Measurements from ENCODE around the gene ZNF808.
A peak's percentile ranks its signal among the peaks of the same experiment; 100 is the strongest.
"Not testable (repeated sequence)": the region's sequence is repeated elsewhere in the genome, so short reads cannot be mapped to it uniquely, and the experiment has no call there.

The ZNF808 gene

DNA sequence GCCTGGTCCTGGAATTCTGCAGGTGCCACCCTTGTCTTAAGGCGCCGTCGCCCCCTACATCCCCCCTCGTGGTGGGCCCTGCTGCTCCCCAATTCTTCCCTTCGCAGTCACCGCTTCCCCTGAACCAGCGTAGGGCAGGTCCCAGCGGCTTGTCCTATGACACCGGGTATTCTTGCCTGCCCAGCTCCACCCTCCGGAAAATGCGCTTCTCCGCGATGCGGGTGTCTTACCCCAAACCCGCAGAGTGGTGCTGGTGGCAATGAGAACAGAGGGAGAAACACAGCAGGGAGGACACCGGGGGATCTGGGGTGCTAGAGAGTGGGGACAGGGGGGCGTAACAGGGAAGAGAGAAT, 9.0 kb downstream of the ZNF808 start:
- DNase-seq = no peak

GRCh38 chr19:52538815-52539214, 11.3 kb downstream of the ZNF808 start:
- not testable (repeated sequence) for DNase-seq

DNA sequence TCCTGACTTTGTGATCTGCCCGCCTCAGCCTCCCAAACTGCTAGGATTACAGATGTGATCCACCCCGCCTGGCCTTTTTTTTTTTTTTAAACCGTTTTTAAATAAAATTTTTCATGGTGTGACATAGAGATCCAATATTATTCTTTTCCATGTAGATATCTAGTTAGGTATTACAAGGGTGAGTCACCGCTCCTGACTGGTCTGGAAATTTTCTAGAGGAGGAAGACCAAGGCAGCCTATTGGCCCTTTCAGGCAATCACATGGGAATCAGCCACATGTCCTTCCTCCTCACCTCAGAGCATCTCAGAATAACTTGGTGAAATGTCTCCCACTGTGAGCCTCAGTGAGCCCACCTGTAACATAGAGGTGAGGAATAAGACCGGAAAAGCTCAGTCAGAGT, 13.7 kb downstream of the ZNF808 start:
- not testable (repeated sequence) for DNase-seq

DNA sequence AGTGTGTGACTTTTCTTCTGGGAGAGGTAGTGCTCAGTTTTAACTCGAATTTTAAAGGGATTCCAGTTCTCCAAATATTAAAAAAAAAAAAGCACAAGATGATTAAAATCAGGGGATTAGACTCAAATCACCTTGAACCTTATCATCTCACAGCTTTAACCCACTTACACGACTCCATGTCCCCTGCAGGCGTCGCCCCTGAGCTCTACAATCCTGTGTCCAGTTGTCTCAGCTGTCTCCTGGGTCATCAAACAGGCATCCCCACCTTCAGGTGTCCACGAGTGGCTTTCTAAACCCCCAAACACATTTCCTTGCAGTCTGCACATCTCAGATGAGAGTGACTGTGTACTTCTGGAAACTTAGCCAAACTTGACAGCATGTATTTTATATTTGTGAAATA, 14.1 kb downstream of the ZNF808 start:
- no peak for DNase-seq

DNA sequence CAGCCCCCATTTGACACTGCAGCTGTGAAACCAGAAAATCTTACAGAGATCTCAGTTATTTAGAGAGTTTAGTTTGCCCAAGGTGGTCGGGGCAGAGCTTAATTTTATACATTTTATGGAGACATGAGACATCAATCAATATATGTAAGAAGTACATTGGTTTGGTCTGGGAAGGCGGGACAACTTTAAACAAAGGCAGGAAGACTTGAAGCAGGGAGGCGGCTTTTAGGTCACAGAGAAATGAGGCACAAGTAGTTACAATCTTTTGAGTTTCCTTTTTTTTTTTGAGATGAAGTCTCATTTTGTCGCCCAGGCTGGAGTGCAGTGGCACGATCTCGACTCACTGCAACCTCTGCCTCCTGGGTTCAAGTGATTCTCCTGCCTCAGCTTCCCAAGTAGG, 15.1 kb downstream of the ZNF808 start:
- DNase-seq = not testable (repeated sequence)

DNA sequence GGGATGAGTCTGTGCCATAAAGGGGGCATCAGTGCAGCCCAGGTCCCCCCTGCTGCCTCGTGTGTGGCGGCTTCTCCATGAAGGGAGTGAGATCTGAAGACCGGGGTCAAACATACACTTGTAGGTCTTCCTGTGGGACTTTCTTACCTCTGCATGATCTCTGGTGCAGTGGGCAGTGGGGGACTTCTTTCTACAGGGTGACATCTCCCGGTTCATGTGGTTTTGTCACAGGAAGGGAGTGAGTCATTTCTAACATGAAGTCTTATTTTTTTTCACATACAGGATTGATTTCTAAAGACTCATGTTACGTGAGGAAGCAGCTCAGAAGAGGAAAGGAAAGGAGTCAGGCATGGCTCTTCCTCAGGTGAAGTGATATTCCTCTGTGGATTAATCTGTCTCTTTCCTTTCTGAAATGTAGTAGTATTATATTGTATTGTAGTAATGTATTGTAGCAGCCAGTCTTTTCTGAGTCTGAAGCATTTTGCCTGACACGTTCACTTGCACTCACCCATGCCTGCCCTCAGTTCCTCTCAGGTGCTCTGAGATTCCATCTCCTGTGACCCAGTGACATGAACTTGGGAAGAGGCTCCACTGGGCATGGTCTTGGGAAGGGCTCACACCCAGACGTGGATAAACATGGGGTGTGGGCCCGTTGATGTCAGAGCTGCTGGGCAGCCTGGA, 15.7 kb downstream of the ZNF808 start:
- no peak for DNase-seq

DNA sequence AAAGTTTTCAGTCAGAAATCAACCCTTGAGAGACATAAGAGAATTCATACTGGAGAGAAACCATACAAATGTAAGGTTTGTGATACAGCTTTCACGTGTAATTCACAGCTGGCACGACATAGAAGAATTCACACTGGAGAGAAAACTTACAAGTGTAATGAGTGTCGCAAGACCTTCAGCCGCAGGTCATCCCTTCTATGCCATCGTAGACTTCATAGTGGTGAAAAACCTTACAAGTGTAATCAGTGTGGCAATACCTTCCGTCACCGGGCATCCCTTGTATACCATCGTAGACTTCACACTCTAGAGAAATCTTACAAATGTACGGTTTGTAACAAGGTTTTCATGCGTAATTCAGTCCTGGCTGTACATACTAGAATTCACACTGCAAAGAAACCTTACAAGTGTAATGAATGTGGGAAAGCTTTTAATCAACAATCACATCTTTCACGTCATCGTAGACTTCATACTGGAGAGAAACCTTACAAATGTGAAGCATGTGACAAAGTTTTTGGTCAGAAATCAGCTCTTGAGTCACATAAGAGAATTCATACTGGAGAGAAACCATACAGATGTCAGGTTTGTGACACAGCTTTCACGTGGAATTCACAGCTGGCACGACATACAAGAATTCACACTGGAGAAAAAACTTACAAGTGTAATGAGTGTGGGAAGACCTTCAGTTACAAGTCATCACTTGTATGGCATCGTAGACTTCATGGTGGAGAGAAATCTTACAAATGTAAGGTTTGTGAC, 26.9 kb downstream of the ZNF808 start:
- DNase-seq = no peak

- DNase-seq = no peak
These were observed 29.9 kb downstream of the ZNF808 start for GRCh38 chr19:52557231-52557995.

DNA sequence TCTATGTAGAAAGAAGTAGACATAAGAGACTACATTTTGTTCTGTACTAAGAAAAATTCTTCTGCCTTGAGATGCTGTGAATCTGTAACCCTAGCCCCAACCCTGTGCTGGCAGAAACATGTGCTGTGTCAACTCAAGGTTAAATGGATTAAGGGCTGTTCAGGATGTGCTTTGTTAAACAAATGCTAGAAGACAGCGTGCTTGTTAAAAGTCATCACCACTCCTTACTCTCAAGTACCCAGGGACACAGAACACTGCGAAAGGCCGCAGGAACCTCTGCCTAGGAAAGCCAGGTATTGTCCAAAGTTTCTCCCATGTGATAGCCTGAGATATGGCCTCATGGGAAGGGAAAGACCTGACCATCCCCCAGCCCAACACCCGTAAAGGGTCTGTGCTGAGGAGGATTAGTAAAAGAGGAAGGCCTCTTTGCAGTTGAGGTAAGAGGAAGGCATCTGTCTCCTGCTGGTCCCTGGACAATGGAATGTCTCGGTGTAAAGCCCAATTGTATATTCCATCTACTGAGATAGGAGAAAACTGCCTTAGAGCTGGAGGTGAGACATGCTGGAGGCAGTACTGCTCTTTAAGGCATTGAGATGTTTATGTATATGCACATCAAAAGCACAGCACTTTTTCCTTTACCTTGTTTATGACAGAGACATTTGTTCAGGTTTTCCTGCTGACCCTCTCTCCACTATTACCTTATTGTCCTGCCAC, 31.4 kb downstream of the ZNF808 start:
- DNase-seq = not testable (repeated sequence)

- DNase-seq = not testable (repeated sequence)
These were observed 34.1 kb downstream of the ZNF808 start for GRCh38 chr19:52561611-52562010.

GRCh38 chr19:52566121-52566520, 38.7 kb downstream of the ZNF808 start:
- no peak for DNase-seq

DNA sequence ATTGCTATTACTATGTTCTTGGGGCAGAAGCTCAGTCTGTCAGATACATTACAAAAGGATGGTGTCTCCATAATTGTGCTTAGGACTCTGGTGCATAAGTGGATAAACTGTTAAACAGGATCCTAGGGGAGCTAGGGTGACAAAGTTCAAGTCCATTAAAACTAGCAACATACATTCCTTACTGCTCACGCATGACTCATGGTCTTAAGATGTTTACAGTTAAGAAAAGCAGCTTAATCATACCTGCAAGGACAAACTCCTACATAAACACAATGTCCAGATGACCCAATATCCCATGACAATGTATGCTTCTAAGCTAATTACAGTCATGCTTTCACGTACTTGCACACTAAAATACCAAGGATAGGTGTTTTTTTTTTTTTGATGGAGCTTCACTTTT, 39.1 kb downstream of the ZNF808 start:
- no peak for DNase-seq

GRCh38 chr19:52567921-52568320, 40.5 kb downstream of the ZNF808 start:
- no peak for DNase-seq

DNA sequence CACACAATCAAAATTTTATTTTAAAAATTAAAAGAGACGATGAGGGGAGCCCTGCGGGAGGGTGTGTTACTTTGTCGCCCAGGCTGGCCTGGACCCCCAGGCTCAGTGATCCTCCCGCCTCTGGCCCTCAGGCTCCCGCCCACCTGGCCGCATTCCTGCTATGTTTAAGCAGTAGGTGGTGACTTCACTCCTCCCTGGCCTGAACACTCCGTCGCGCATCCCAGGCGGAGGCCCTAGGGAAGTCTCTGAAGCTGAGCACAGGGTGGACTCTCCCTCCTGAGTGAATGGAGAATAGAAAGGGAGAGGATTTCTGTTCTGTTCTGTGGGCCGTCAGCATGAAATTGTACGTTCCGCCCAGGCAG, 42.2 kb downstream of the ZNF808 start:
- DNase-seq = not testable (repeated sequence)

DNA sequence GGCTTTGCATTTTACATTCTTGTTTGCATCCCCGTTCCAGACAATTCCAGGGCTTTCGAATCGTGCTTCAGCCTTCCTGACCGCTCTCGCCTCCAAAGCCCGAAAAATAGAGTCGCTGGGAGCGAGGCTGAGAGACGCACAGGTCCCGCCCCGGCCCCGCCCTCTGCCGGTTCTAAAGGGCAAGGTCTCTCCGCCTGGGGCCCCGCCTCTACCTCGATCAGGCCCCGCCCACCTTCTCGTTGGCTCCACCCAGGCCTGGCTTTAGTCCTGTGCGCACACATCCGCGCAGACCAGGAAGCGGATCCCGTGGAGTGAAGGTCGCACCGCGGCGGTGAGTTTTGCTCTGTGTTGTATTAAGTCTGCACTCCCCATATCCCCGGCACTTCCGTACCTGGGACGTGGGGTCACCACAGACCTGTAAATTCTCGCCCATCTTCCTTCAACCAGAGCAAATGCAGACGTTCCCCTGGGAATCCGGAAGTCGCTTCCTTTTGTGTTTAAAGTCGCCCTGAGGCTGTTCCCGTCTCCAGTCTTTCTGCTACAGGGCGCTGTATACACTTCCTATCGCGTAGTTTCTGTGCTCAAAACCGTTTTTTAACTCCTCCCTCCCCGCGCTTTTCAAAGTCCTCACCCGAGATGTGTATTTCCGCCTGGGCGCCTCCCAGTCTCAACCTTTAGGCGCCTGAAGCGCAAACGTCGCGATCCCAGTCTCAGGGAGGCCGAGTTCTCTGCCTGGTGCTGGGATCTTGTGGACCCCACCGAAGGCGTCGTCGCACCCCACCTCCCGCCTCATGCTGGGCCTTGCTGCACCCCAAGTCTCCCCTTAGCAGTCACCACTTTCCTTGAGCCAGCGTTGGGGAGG, 42.8 kb downstream of the ZNF808 start, which contains the start of gene ZNF701:
ZNF701 (plus strand) TSS at position 288 of the 862 bp plus-strand sequence. CDS start 3,861 bp downstream, outside the sequence.
- peak; percentile 33 for DNase-seq

- no peak for DNase-seq
These were observed 57.4 kb downstream of the ZNF808 start for GRCh38 chr19:52584736-52585440.

- no peak for DNase-seq
These were observed 58.1 kb downstream of the ZNF808 start for GRCh38 chr19:52585604-52586003.

DNA sequence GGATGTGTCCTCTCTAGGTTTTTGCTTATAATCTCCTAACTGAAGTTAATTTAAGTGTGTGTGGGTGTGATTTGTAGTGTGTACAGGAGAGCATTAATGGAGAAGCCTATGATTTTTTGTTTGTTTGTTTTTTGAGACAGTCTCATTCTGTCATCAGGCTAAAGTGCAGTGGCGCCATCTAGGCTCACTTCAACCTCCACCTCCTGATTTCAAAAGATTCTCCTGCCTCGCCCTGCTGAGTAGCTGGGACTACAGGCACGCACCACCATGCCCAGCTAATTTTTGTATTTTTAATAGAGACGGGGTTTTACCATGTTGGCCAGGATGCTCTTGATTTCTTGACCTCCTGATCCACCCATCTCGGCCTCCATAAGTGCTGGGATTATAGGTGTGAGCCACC, 63.3 kb downstream of the ZNF808 start:
- no peak for DNase-seq

DNA sequence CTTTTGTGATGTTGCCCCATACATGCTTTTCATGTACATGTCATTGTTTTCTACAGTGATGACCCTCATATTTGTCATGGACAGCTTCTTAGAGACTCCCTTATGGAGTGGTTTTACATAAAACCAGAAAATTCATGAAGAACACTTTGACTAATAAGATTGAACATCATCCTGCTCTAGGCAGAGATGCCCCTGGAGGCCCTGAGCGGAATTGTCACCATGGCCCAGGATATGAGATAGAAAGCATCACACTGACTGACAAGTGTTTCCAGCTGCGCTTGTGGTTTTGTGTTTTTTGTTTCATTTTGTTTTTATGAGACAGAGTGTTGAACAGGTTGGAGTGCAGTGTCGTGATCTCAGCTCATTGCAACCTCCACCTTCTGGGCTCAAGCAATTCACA, 64.8 kb downstream of the ZNF808 start:
- no peak for DNase-seq

- not testable (repeated sequence) for DNase-seq
These were observed 66.0 kb downstream of the ZNF808 start for GRCh38 chr19:52593441-52593840.

DNA sequence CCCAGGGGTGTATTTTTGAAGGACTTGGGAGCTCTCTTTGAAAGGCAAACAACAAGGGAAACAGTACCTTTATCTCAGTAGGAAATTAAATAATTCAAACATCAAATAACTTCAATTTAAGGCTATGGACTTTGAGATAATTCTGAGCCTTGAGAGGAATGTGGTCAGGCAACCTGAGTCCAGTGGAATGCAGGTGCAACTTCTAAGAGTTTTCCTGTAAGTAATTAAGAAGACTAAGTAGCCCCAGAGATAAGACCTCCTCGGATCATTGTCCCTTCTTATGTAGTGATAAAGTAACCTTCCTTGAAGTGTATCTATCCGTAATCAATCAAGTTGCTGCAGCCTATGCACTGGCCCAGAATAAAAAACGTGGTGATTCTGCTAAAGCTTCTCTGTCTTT, 71.8 kb downstream of the ZNF808 start:
- no peak for DNase-seq

GRCh38 chr19:52600639-52601024, 73.2 kb downstream of the ZNF808 start:
- no peak for DNase-seq

Measured in NCI-H2081 treated with DMSO at 0.1 percent for 48 hours (cell line).